H1 (cell line): ENCODE data around the gene GPRIN1. TPM values are rescaled to one million over a fixed set of nuclear protein-coding genes. Genes with fewer than 3 reads are reported as not detected.

Experiments used
- CTCF ChIA-PET: fragments of 300-600 bp; sonication (Branson Sonifier 250); formaldehyde crosslinking; loops from one replicate; lab custom pipeline; 2021; ENCODE audit not compliant: partially characterized antibody; lab: Charles Lee
- POLR2A ChIA-PET: fragments of 300-600 bp; sonication (Branson Sonifier 250); formaldehyde crosslinking; loops from one replicate; lab custom pipeline; 2021; ENCODE audit warnings: inconsistent platforms; ENCODE audit not compliant: partially characterized antibody; lab: Charles Lee
- DNase-seq, 2 experiments: peaks; one replicate each; pipeline versions ENCODE4 v3.0.0 to v3.0.0-alpha.2; 2010 to 2022; ENCODE audit warnings: low spot score in 2 of 2, low read depth in 1 of 2, mixed read lengths in 1 of 2
- FAIRE-seq: peaks from 2 replicates; lab custom pipeline; 2011; peaks lifted over from hg19 to GRCh38; lab: Jason Lieb, UNC
- H2AFZ ChIP-seq: 2 replicates; pipeline ENCODE4 v1.8.1; 2012; ENCODE audit warnings: low read length, inconsistent platforms
- H2AK5ac ChIP-seq: 2 replicates; pipeline ENCODE4 v1.6.1; 2013; ENCODE audit warnings: low read depth, low read length
- H2BK120ac ChIP-seq: replicated peaks from 2 replicates; pipeline ENCODE3; 2013; ENCODE audit warnings: low read depth, low read length, inconsistent platforms
- H2BK12ac ChIP-seq: 2 replicates; pipeline ENCODE4 v1.6.1; 2013; ENCODE audit warnings: low read depth, low read length
- H2BK15ac ChIP-seq: 2 replicates; pipeline ENCODE4 v1.6.1; 2013; ENCODE audit warnings: low read length
- H2BK20ac ChIP-seq: 2 replicates; pipeline ENCODE4 v1.6.1; 2013; ENCODE audit warnings: low read length
- H2BK5ac ChIP-seq: 2 replicates; pipeline ENCODE4 v1.6.1; 2013; ENCODE audit warnings: low read depth, low read length
- H3K14ac ChIP-seq: 2 replicates; pipeline ENCODE4 v1.6.1; 2013; ENCODE audit warnings: inconsistent platforms; ENCODE audit not compliant: insufficient read length
- H3K18ac ChIP-seq: 2 replicates; pipeline ENCODE4 v1.6.1; 2013; ENCODE audit warnings: low read length; ENCODE audit errors: extremely low read depth
- H3K23ac ChIP-seq: 2 replicates; pipeline ENCODE4 v1.6.1; 2013; ENCODE audit warnings: inconsistent platforms; ENCODE audit not compliant: insufficient read length
- H3K23me2 ChIP-seq: 2 replicates; pipeline ENCODE4 v1.6.1; 2013; ENCODE audit warnings: low read depth, low read length
- H3K27ac ChIP-seq: 2 replicates; pipeline ENCODE4 v1.6.1; 2011; ENCODE audit warnings: low read depth, low read length, inconsistent platforms
- H3K27me3 ChIP-seq, 4 experiments: replicated peaks in 1 of 4; 1 replicate in 1 of 4; 2 replicates in 3 of 4; pipeline versions ENCODE4 v1.6.1 to v1.8.1; 2011 to 2013; ENCODE audit warnings: low read length in 3 of 4, mild to moderate bottlenecking in 3 of 4, inconsistent platforms in 2 of 4, mixed read lengths in 2 of 4, moderate library complexity in 1 of 4; ENCODE audit not compliant: control insufficient read depth in 3 of 4, insufficient read depth in 3 of 4; ENCODE audit errors: extremely low read depth in 1 of 4
- H3K36me3 ChIP-seq, 4 experiments: 2 replicates each; pipeline versions ENCODE4 v1.6.1 to v1.8.1; 2011 to 2013; ENCODE audit warnings: mild to moderate bottlenecking in 4 of 4, low read length in 3 of 4, moderate library complexity in 2 of 4, control low read depth in 1 of 4, inconsistent platforms in 1 of 4; ENCODE audit not compliant: insufficient read depth in 4 of 4, control insufficient read depth in 2 of 4
- H3K4ac ChIP-seq: replicated peaks from 2 replicates; pipeline ENCODE3; 2013; ENCODE audit warnings: low read length, low read depth, mixed read lengths, inconsistent platforms; ENCODE audit not compliant: insufficient read length
- H3K4me1 ChIP-seq, 4 experiments: replicated peaks in 1 of 4; 1 replicate in 1 of 4; 2 replicates in 3 of 4; pipeline versions ENCODE4 v1.6.1 to v1.8.1; 2011 to 2013; ENCODE audit warnings: low read length in 3 of 4, inconsistent platforms in 2 of 4, mixed read lengths in 1 of 4; ENCODE audit not compliant: insufficient read depth in 4 of 4, control insufficient read depth in 3 of 4
- H3K4me2 ChIP-seq, 2 experiments: 2 replicates each; pipeline versions ENCODE4 v1.6.1 to v1.8.1; 2011 to 2013; ENCODE audit warnings: low read depth in 2 of 2, low read length in 2 of 2, control low read depth in 1 of 2, inconsistent platforms in 1 of 2, mild to moderate bottlenecking in 1 of 2; ENCODE audit not compliant: insufficient read depth in 1 of 2
- H3K4me3 ChIP-seq, 4 experiments: fragments of 200-600, 300-600 bp in 1 of 4; sonication (generic), shearing (Covaris generic), sonication (Bioruptor Twin) in 1 of 4; 2 replicates each; pipeline versions ENCODE4 v1.5.1 to v1.8.1; 2011 to 2016; ENCODE audit warnings: low read length in 4 of 4, low read depth in 3 of 4, control low read depth in 2 of 4, inconsistent platforms in 2 of 4, mild to moderate bottlenecking in 2 of 4, mixed read lengths in 1 of 4, moderate library complexity in 1 of 4; ENCODE audit not compliant: insufficient read depth in 2 of 4; ENCODE audit errors: extremely low read depth in 1 of 4
- H3K56ac ChIP-seq: replicated peaks from 2 replicates; pipeline ENCODE3; 2013; ENCODE audit warnings: low read depth, mild to moderate bottlenecking, mixed read lengths, low read length, inconsistent platforms; ENCODE audit not compliant: insufficient read length
- H3K79me1 ChIP-seq: 2 replicates; pipeline ENCODE4 v1.6.1; 2013; ENCODE audit warnings: low read depth, low read length, control low read depth
- H3K79me2 ChIP-seq, 2 experiments: 2 replicates each; pipeline versions ENCODE4 v1.6.1 to v1.8.1; 2012 to 2013; ENCODE audit warnings: low read length in 2 of 2, mild to moderate bottlenecking in 2 of 2, inconsistent platforms in 1 of 2; ENCODE audit not compliant: insufficient read depth in 2 of 2, control insufficient read depth in 1 of 2
- H3K9ac ChIP-seq, 4 experiments: replicated peaks in 1 of 4; 1 replicate in 1 of 4; 2 replicates in 3 of 4; pipeline versions ENCODE4 v1.6.1 to v1.8.1; 2011 to 2013; ENCODE audit warnings: low read depth in 3 of 4, low read length in 3 of 4, control low read depth in 2 of 4, mild to moderate bottlenecking in 2 of 4, moderate library complexity in 2 of 4, inconsistent platforms in 1 of 4; ENCODE audit errors: extremely low read depth in 1 of 4
- H3K9me3 ChIP-seq, 2 experiments: 2 replicates each; pipeline versions ENCODE4 v1.6.1 to v1.8.1; 2012 to 2013; ENCODE audit warnings: mild to moderate bottlenecking in 2 of 2, moderate library complexity in 2 of 2, control low read depth in 1 of 2, inconsistent platforms in 1 of 2, low read depth in 1 of 2, low read length in 1 of 2, mixed read lengths in 1 of 2; ENCODE audit not compliant: insufficient read depth in 2 of 2
- H4K20me1 ChIP-seq, 2 experiments: replicated peaks in 1 of 2; 2 replicates each; pipeline versions ENCODE3 to v1.8.1; 2011 to 2013; ENCODE audit warnings: inconsistent platforms in 2 of 2, low read length in 2 of 2, mild to moderate bottlenecking in 1 of 2; ENCODE audit not compliant: insufficient read depth in 2 of 2, control insufficient read depth in 1 of 2
- H4K5ac ChIP-seq: 2 replicates; pipeline ENCODE4 v1.6.1; 2013; ENCODE audit warnings: low read length, low read depth, mixed read lengths, inconsistent platforms; ENCODE audit not compliant: insufficient read length
- H4K8ac ChIP-seq: 2 replicates; pipeline ENCODE4 v1.8.0; 2013; ENCODE audit warnings: mild to moderate bottlenecking, moderate library complexity, low read length, inconsistent platforms; ENCODE audit not compliant: insufficient read depth; ENCODE audit errors: extremely low read depth
- H4K91ac ChIP-seq: replicated peaks from 2 replicates; pipeline ENCODE3; 2013; ENCODE audit warnings: low read length, mixed read lengths, inconsistent platforms; ENCODE audit not compliant: insufficient read length
- CHD1 ChIP-seq: IDR thresholded peaks from 2 replicates; pipeline ENCODE4 v1.6.1; 2012; ENCODE audit warnings: low read depth, low read length, improper control_type of control experiment
- E2F6 ChIP-seq: IDR thresholded peaks from 2 replicates; pipeline ENCODE4 v1.6.1; 2012; ENCODE audit warnings: inconsistent platforms
- EZH2 ChIP-seq: fragments of 200-600 bp; sonication (generic); IDR thresholded peaks from 2 replicates; pipeline ENCODE4 v1.7.1; 2012; ENCODE audit warnings: low read depth, mild to moderate bottlenecking, moderate library complexity, low read length, inconsistent platforms; ENCODE audit not compliant: severe bottlenecking
- GABPA ChIP-seq: IDR thresholded peaks from 2 replicates; pipeline ENCODE4 v1.6.1; 2011; ENCODE audit warnings: mild to moderate bottlenecking, low read length, moderate library complexity, borderline replicate concordance; ENCODE audit not compliant: insufficient read depth
- JUN ChIP-seq: IDR thresholded peaks from 2 replicates; pipeline ENCODE4 v1.6.1; 2011; ENCODE audit warnings: low read depth, mild to moderate bottlenecking, improper control_type of control experiment, low read length
- POLR2AphosphoS5 ChIP-seq: IDR thresholded peaks from 2 replicates; pipeline ENCODE4 v1.6.1; 2011; ENCODE audit warnings: low read depth, low read length
- RFX5 ChIP-seq: IDR thresholded peaks from 2 replicates; pipeline ENCODE4 v1.6.1; 2011; ENCODE audit warnings: low read depth, low read length, improper control_type of control experiment, borderline replicate concordance
- SP1 ChIP-seq: IDR thresholded peaks from 2 replicates; pipeline ENCODE4 v1.6.1; 2011; ENCODE audit warnings: low read depth, low read length
- SP4 ChIP-seq: IDR thresholded peaks from 2 replicates; pipeline ENCODE4 v1.6.1; 2012; ENCODE audit warnings: low read length, inconsistent platforms
- USF2 ChIP-seq: IDR thresholded peaks from 2 replicates; pipeline ENCODE4 v1.6.1; 2011; ENCODE audit warnings: low read length, improper control_type of control experiment
- whole genome bisulfite sequencing, 2 experiments: shearing (Covaris generic) in 1 of 2; methylation state at CpG; one replicate each; pipeline versions ENCODE4 v1.1.6 to v1.1.7; 2013 to 2015; ENCODE audit warnings: low lambda C conversion rate in 2 of 2, mixed read lengths in 2 of 2, inconsistent platforms in 1 of 2, low coverage in 1 of 2, missing lambda C conversion rate in 1 of 2; ENCODE audit not compliant: insufficient replicate concordance in 2 of 2, insufficient coverage in 1 of 2, insufficient read length in 1 of 2; ENCODE audit errors: extremely low coverage in 1 of 2, missing lambda C conversion rate in 1 of 2; 5-methylcytosine and 5-hydroxymethylcytosine counted together
- polyA plus RNA-seq, 7 experiments: library from polyadenylated mRNA; depleted of rRNA in 3 of 7; stranded (reverse) in 5 of 7; unstranded in 2 of 7; fragments of >200 nt in 5 of 7; fragments of 200-250 nt in 2 of 7; gene quantifications; 1 replicate in 5 of 7; 2 replicates in 1 of 7; 4 replicates in 1 of 7; pipeline versions ENCODE4 v1.2.1 to v1.2.3, GENCODE V29; 2011 to 2013; ENCODE audit warnings: missing spikeins in 2 of 7, mixed read lengths in 2 of 7
- total RNA-seq: library from RNA; stranded (reverse); fragmentation: NEBNext Ultra II Directional; extraction: Animal tissue kit (Norgen Biotek cat#: 25700); gene quantifications from 2 replicates; pipeline ENCODE4 v1.2.1, GENCODE V29; 2021

GPRIN1 gene
- total and polyA plus RNA-seq, 2 of the 8 experiments (the other 6 are each of a cell fraction or from before 2014, with no cell fraction given), result 3.3 to 12.0 TPM

GRCh38 chr5:176642675-176643490 lies 32.9 kb upstream of the GPRIN1 start:
- Histone ChIP-seq H3K27ac (no peak overlapping the region), H2BK15ac (no peak overlapping the region), H2BK20ac (no peak overlapping the region), H3K14ac (no peak overlapping the region), H3K4ac (no peak overlapping the region), H2AK5ac (peak overlapping the region; percentile 17), H2AFZ (no peak overlapping the region; the same call in 1 of the 2 replicates), H3K4me2 (peak overlapping the region; percentile 32 to 45; a peak in 2 of 4 replicates), H3K9me3 (no peaks in the 10 kb centered on the region), H3K18ac (no peak overlapping the region), H2BK120ac (no peak overlapping the region), H3K36me3 (no peaks in the 10 kb centered on the region), H3K23ac (no peak overlapping the region), H3K23me2 (peaks cover 5% of the 10 kb centered on the region; the same call in 1 of the 2 replicates), H2BK5ac (0 out of 2 replicates have a peak overlapping the region, but pooled peaks have one; percentile 24), H3K56ac (no peak overlapping the region), H3K79me2 (no peaks in the 10 kb centered on the region), H3K4me1 (peaks cover 0 to 27% (median 16%) of the 10 kb centered on the region in 4 experiments; a peak in 6 of 7 replicates), H3K4me3 (no peak overlapping the region), H4K20me1 (no peaks in the 10 kb centered on the region), H4K8ac (peak overlapping the region; percentile 10), H3K27me3 (no peaks in the 10 kb centered on the region), H4K91ac (peak overlapping the region; percentile 84), H2BK12ac (no peak overlapping the region; the same call in 1 of the 2 replicates), H3K79me1 (no peaks in the 10 kb centered on the region), H4K5ac (no peak overlapping the region), H3K9ac (no peak overlapping the region; a peak in 1 of 7 replicates)
- ChIA-PET CTCF (interaction anchor here (0.9 to 4.4 kb wide), 3 partner anchors 12 to 18 kb away, joined by 4 to 14 read pairs (median 4); partner anchors contain the start of genes EIF4E1B and SNCB), POLR2A (interaction anchor here (0.7 to 1.3 kb wide), 4 partner anchors 8 to 104 kb away, joined by 3 to 4 read pairs (median 3); no protein-coding TSS in a partner anchor)
- no peak for FAIRE-seq
- DNase-seq, result no peak
- 76% methylated on average over 10 of the region's 15 CpGs; no CpG with 5 or more reads in 1 of the 2 experiments for WGBS, 2 experiments
- TF ChIP-seq SP4 (no peak), CHD1 (no peak), EZH2 (no peak), E2F6 (no peak), POLR2AphosphoS5 (no peak), USF2 (no peak), RFX5 (no peak), GABPA (no peak), JUN (no peak), SP1 (no peak)
